Upper lobe of right lung (tissue), 1 donor: ENCODE measurements around the gene FCAMR. TPM values are rescaled to one million over a fixed set of nuclear protein-coding genes. Genes with fewer than 3 reads are reported as not detected.

ENCODE experiments used
- ATAC-seq: fragments of 200-7000 bp; cut with Tn5 transposase; one replicate; pipeline ENCODE4 v1.9.1; 2020; ENCODE audit warnings: mild to moderate bottlenecking, moderate library complexity
- DNase-seq: peaks from one replicate; pipeline ENCODE4 v3.0.0-alpha.2; 2020
- H3K27ac ChIP-seq: fragments of 200-600 bp; one replicate; pipeline ENCODE4 v1.8.0; 2022
- H3K27me3 ChIP-seq: fragments of 200-600 bp; one replicate; pipeline ENCODE4 v1.8.0; 2022; ENCODE audit warnings: mild to moderate bottlenecking
- H3K36me3 ChIP-seq: fragments of 200-600 bp; one replicate; pipeline ENCODE4 v1.8.0; 2022
- H3K4me1 ChIP-seq: fragments of 200-600 bp; one replicate; pipeline ENCODE4 v1.8.0; 2022
- H3K4me3 ChIP-seq: fragments of 200-600 bp; one replicate; pipeline ENCODE4 v1.8.0; 2022; ENCODE audit warnings: mild to moderate bottlenecking
- H3K9me3 ChIP-seq: fragments of 200-600 bp; one replicate; pipeline ENCODE4 v1.8.0; 2022
- intact Hi-C: fragments of 100-400 bp; cut with DNase I; formaldehyde crosslinking; loops from one replicate; pipeline ENCODE4 v1.11.0; 2022
- total RNA-seq: library from RNA; stranded (reverse); fragmentation: NEBNext Ultra II Directional; extraction: Animal tissue kit (Norgen Biotek cat#: 25700); gene quantifications from one replicate; pipeline ENCODE4 v1.2.1, GENCODE V29; 2021
- TF ChIP-seq, protein P1 (sequence below): fragments of 200-600 bp; IDR thresholded peaks from one replicate; pipeline ENCODE4 v1.8.0; 2022; ENCODE audit warnings: antibody characterized with exemption
- donor health status: DM: no; HTN: yes; CAD: no; lungs with severe emphysema.

The FCAMR gene
- total RNA-seq, 1 donor from 2014 or later, result not detected

GRCh38 chr1:206921772-206922265 is 48.4 kb downstream of the FCAMR start, which contains the start of gene FCMR:
Gene FCMR (minus strand): TSS chr1:206921941. CDS start chr1:206921854, 87 bp downstream.
- TF ChIP-seq, protein P1, sequence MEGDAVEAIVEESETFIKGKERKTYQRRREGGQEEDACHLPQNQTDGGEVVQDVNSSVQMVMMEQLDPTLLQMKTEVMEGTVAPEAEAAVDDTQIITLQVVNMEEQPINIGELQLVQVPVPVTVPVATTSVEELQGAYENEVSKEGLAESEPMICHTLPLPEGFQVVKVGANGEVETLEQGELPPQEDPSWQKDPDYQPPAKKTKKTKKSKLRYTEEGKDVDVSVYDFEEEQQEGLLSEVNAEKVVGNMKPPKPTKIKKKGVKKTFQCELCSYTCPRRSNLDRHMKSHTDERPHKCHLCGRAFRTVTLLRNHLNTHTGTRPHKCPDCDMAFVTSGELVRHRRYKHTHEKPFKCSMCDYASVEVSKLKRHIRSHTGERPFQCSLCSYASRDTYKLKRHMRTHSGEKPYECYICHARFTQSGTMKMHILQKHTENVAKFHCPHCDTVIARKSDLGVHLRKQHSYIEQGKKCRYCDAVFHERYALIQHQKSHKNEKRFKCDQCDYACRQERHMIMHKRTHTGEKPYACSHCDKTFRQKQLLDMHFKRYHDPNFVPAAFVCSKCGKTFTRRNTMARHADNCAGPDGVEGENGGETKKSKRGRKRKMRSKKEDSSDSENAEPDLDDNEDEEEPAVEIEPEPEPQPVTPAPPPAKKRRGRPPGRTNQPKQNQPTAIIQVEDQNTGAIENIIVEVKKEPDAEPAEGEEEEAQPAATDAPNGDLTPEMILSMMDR, result no peak
- DNase-seq, result no peak
- H3K36me3 ChIP-seq, result no peaks in the 10 kb centered on the region
- ATAC-seq, result peak; percentile 70
- H3K4me1 ChIP-seq, result peaks cover 21% of the 10 kb centered on the region
- no peaks in the 10 kb centered on the region for H3K9me3 ChIP-seq
- peak within 1 kb of the TSS; percentile 36 for H3K4me3 ChIP-seq
- H3K27me3 ChIP-seq, result no peaks in the 10 kb centered on the region
- H3K27ac ChIP-seq, result peak within 1 kb of the TSS; percentile 68
- intact Hi-C loops, result no loop called here

DNA sequence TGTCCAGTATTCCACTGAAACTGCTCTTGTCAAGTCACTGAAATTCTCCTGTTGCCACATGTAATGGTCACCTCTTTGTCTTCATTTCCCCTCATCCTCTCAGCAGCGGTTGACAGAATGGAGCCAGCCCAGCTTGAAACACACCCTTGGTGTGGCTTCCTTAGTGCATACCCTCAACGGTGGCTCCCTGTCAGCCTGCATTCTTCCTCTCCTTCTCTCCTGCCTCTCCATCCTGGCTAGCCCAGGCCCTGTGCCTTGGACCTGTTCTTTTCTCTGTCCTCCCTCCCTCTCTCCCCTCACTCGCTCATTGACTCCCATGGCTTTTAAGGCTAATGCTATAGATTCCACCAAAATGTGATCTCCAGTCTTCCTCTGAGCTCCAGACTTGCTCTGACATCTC is 52.2 kb downstream of the FCAMR start:
- Histone ChIP-seq H3K4me3 (no peak overlapping the region), H3K4me1 (peaks cover 10% of the 10 kb centered on the region), H3K36me3 (no peaks in the 10 kb centered on the region), H3K9me3 (no peaks in the 10 kb centered on the region), H3K27me3 (no peaks in the 10 kb centered on the region), H3K27ac (no peak overlapping the region)
- no peak for DNase-seq
- TF ChIP-seq, protein P1, result no peak
- intact Hi-C loops, result no loop called here
- ATAC-seq, result no peak

- DNase-seq (no peak), ATAC-seq (no peak)
- peaks cover 5% of the 10 kb centered on the region for H3K4me1 ChIP-seq
- no peaks in the 10 kb centered on the region for H3K9me3 ChIP-seq
- H3K4me3 ChIP-seq, result no peak overlapping the region
- intact Hi-C loops, result no loop called here
- no peaks in the 10 kb centered on the region for H3K36me3 ChIP-seq
- TF ChIP-seq, protein P1, result no peak
- H3K27ac ChIP-seq, result no peak overlapping the region
- no peaks in the 10 kb centered on the region for H3K27me3 ChIP-seq
These were observed 54.1 kb downstream of the FCAMR start for GRCh38 chr1:206916000-206916709.

- H3K9me3 ChIP-seq, result no peaks in the 10 kb centered on the region
- ATAC-seq (no peak), DNase-seq (no peak)
- no peak overlapping the region for H3K27ac ChIP-seq
- TF ChIP-seq, protein P1, result no peak
- H3K4me3 ChIP-seq, result no peak overlapping the region
- no peaks in the 10 kb centered on the region for H3K36me3 ChIP-seq
- intact Hi-C loops, result no loop called here
- H3K4me1 ChIP-seq, result peaks cover 12% of the 10 kb centered on the region
- no peaks in the 10 kb centered on the region for H3K27me3 ChIP-seq
These were observed 55.1 kb downstream of the FCAMR start for GRCh38 chr1:206915030-206915735.

GRCh38 chr1:206913766-206914537 is 56.3 kb downstream of the FCAMR start:
- intact Hi-C loops, result no loop called here
- no peaks in the 10 kb centered on the region for H3K9me3 ChIP-seq
- H3K27me3 ChIP-seq, result no peaks in the 10 kb centered on the region
- ATAC-seq, result no peak
- H3K27ac ChIP-seq, result no peak overlapping the region
- DNase-seq, result no peak
- H3K4me1 ChIP-seq, result peaks cover 21% of the 10 kb centered on the region
- no peak overlapping the region for H3K4me3 ChIP-seq
- H3K36me3 ChIP-seq, result no peaks in the 10 kb centered on the region
- TF ChIP-seq, protein P1, result no peak
